Activated naive CD4-positive, alpha-beta T cell treated with anti-CD3 and anti-CD28 coated beads, Interleukin-2, amount 10 ng/mL, durations not matched to agents 5 hours and 36 hours (primary cell): ENCODE results near the gene CMAS. TPM values are rescaled to one million over a fixed set of nuclear protein-coding genes. Genes with fewer than 3 reads are reported as not detected.

Experiments
- total RNA-seq, 2 experiments: library from RNA; stranded (reverse); gene quantifications; one replicate each; pipeline ENCODE4 v1.2.3, GENCODE V29; 2021

CMAS gene
- total RNA-seq: 10 to 100 TPM; 32.1 to 32.6 TPM

DNA sequence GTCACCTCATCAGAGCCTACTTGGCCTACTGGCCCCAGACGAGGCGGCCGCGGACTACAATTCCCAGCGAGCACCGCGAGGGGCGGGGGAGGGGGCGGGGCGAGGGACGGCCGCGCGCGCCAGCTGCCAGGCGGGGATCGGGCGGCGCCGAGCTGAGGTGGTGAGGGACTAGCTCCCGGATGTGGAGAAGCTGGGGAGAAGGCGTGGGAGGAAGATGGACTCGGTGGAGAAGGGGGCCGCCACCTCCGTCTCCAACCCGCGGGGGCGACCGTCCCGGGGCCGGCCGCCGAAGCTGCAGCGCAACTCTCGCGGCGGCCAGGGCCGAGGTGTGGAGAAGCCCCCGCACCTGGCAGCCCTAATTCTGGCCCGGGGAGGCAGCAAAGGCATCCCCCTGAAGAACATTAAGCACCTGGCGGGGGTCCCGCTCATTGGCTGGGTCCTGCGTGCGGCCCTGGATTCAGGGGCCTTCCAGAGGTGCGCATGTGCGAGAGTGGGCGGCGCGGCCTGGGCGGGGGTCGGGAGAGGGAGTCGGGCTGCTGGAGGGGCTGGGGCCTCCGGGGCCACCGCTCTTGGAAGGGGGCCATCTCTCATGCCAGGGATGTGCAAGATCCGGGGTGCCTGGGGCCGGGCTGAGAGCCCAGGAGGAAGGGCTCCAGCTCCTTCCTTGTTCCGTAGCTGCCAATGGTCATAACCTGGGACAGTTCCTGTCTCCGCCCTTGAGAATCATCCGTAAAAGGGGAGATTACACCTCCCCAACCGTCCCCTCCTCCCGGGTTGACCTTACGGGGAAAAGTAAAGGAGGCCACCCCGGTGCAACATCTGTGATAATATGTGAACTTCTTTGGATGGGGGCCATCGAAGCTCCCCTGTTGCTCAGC, at the start of gene CMAS:
TSS of gene CMAS (plus strand) at position 129 of the 878 bp plus-strand sequence. CDS start at position 215, 86 bp downstream.

Other genes starting within 250 kb of the CMAS start
- not detected for gene ABCC9, start 104.8 kb upstream of the CMAS start, total RNA-seq